DND-41 (cell line): Measurements from ENCODE around the gene CWC15.

Experiments used
- ATAC-seq: fragments of 200-7000 bp; cut with Tn5 transposase; 3 replicates; pipeline ENCODE4 v1.9.1; 2021; ENCODE audit warnings: low read depth; ENCODE audit not compliant: insufficient read depth
- DNase-seq: peaks from one replicate; pipeline ENCODE4 v3.0.0-alpha.2; 2020
- H2AFZ ChIP-seq: 2 replicates; pipeline ENCODE4 v1.6.0; 2012; ENCODE audit warnings: low read depth, low read length
- H3K27ac ChIP-seq: 2 replicates; pipeline ENCODE4 v1.5.1; 2012; ENCODE audit warnings: low read length, inconsistent platforms
- H3K27me3 ChIP-seq: fragments of 200-600 bp; sonication (generic); 2 replicates; pipeline ENCODE4 v1.6.0; 2012; ENCODE audit warnings: low read length, mild to moderate bottlenecking, inconsistent platforms; ENCODE audit not compliant: insufficient read depth, poor library complexity
- H3K36me3 ChIP-seq: 2 replicates; pipeline ENCODE4 v1.5.1; 2012; ENCODE audit warnings: low read length, inconsistent platforms; ENCODE audit not compliant: insufficient read depth
- H3K4me1 ChIP-seq: 2 replicates; pipeline ENCODE4 v1.5.1; 2012; ENCODE audit warnings: mild to moderate bottlenecking, low read length; ENCODE audit not compliant: insufficient read depth
- H3K4me2 ChIP-seq: 2 replicates; pipeline ENCODE4 v1.6.0; 2012; ENCODE audit warnings: mild to moderate bottlenecking, moderate library complexity, low read length, inconsistent platforms; ENCODE audit not compliant: insufficient read depth
- H3K4me3 ChIP-seq, 2 experiments: fragments of 200-600 bp in 1 of 2; shearing (Covaris generic) in 1 of 2; 2 replicates each; pipeline ENCODE4 v1.5.1; 2012 to 2016; ENCODE audit warnings: inconsistent platforms in 2 of 2, low read length in 2 of 2, mild to moderate bottlenecking in 2 of 2, low read depth in 1 of 2, moderate library complexity in 1 of 2
- H3K79me2 ChIP-seq: 2 replicates; pipeline ENCODE4 v1.6.0; 2012; ENCODE audit warnings: low read length, inconsistent platforms; ENCODE audit not compliant: insufficient read depth
- H3K9ac ChIP-seq: 2 replicates; pipeline ENCODE4 v1.6.0; 2012; ENCODE audit warnings: low read depth, mild to moderate bottlenecking, inconsistent platforms, low read length, moderate library complexity
- H3K9me3 ChIP-seq: 2 replicates; pipeline ENCODE4 v1.5.1; 2012; ENCODE audit warnings: low read length, moderate library complexity, mild to moderate bottlenecking, inconsistent platforms; ENCODE audit not compliant: insufficient read depth, severe bottlenecking
- H4K20me1 ChIP-seq: 2 replicates; pipeline ENCODE4 v1.6.0; 2012; ENCODE audit warnings: low read length; ENCODE audit not compliant: insufficient read depth
- CTCF ChIP-seq: IDR thresholded peaks from 2 replicates; pipeline ENCODE4 v1.5.1; 2012; ENCODE audit warnings: borderline replicate concordance, low read length, moderate library complexity, mild to moderate bottlenecking; ENCODE audit not compliant: poor library complexity, severe bottlenecking; ENCODE audit errors: extremely low read depth
- EZH2 ChIP-seq: IDR thresholded peaks from 3 replicates; pipeline ENCODE4 v1.6.1; 2012; ENCODE audit warnings: borderline replicate concordance, low read depth, mild to moderate bottlenecking, moderate library complexity, low read length, inconsistent platforms; ENCODE audit not compliant: severe bottlenecking

Gene CWC15

GRCh38 chr11:94956963-94957362 is 16.4 kb downstream of the CWC15 start:
- no peak overlapping the region for H2AFZ ChIP-seq
- H3K27ac ChIP-seq = no peak overlapping the region
- H3K36me3 ChIP-seq = peaks cover 25% of the 10 kb centered on the region; the same call in 1 of the 2 replicates
- no peak for TF ChIP-seq CTCF
- TF ChIP-seq EZH2 = no peak
- no peaks in the 10 kb centered on the region for H3K9me3 ChIP-seq
- H3K4me3 ChIP-seq = no peak overlapping the region
- H3K4me2 ChIP-seq = no peak overlapping the region
- H3K9ac ChIP-seq = no peak overlapping the region
- no peaks in the 10 kb centered on the region for H3K79me2 ChIP-seq
- DNase-seq = no peak
- H3K4me1 ChIP-seq = no peaks in the 10 kb centered on the region
- H4K20me1 ChIP-seq = no peaks in the 10 kb centered on the region
- no peaks in the 10 kb centered on the region for H3K27me3 ChIP-seq
- 0 out of 3 replicates have a peak, but pooled peaks have one; percentile 18 for ATAC-seq

GRCh38 chr11:94954753-94955152 is 18.6 kb downstream of the CWC15 start:
- Histone ChIP-seq H2AFZ (no peak overlapping the region), H3K4me1 (no peaks in the 10 kb centered on the region), H4K20me1 (no peaks in the 10 kb centered on the region), H3K27me3 (no peaks in the 10 kb centered on the region), H3K4me3 (no peak overlapping the region), H3K36me3 (peaks cover 7% of the 10 kb centered on the region; the same call in 1 of the 2 replicates), H3K27ac (no peak overlapping the region), H3K4me2 (no peak overlapping the region), H3K9ac (no peak overlapping the region), H3K9me3 (no peaks in the 10 kb centered on the region), H3K79me2 (no peaks in the 10 kb centered on the region)
- ATAC-seq = peak; percentile 48
- no peak for DNase-seq
- TF ChIP-seq CTCF = no peak

- no peak overlapping the region for H2AFZ ChIP-seq
- DNase-seq (no peak), ATAC-seq (no peak)
- H3K4me1 ChIP-seq = no peaks in the 10 kb centered on the region
- H3K36me3 ChIP-seq = no peaks in the 10 kb centered on the region
- H3K9me3 ChIP-seq = no peaks in the 10 kb centered on the region
- H3K27me3 ChIP-seq = no peaks in the 10 kb centered on the region
- H4K20me1 ChIP-seq = no peaks in the 10 kb centered on the region
- no peak overlapping the region for H3K4me2 ChIP-seq
- TF ChIP-seq CTCF = no peak
- H3K9ac ChIP-seq = no peak overlapping the region
- no peaks in the 10 kb centered on the region for H3K79me2 ChIP-seq
- H3K4me3 ChIP-seq = no peak overlapping the region
- no peak overlapping the region for H3K27ac ChIP-seq
Measured at GRCh38 chr11:94948070-94948617, 25.2 kb downstream of the CWC15 start.

- ATAC-seq = no peak
- no peak overlapping the region for H3K4me3 ChIP-seq
- no peaks in the 10 kb centered on the region for H3K36me3 ChIP-seq
- H3K27ac ChIP-seq = no peak overlapping the region
- H3K27me3 ChIP-seq = no peaks in the 10 kb centered on the region
- no peaks in the 10 kb centered on the region for H3K79me2 ChIP-seq
- no peaks in the 10 kb centered on the region for H4K20me1 ChIP-seq
- H3K9me3 ChIP-seq = no peaks in the 10 kb centered on the region
- H3K4me1 ChIP-seq = no peaks in the 10 kb centered on the region
- H2AFZ ChIP-seq = no peak overlapping the region
- TF ChIP-seq EZH2 = no peak
- no peak for TF ChIP-seq CTCF
- H3K9ac ChIP-seq = no peak overlapping the region
- no peak for DNase-seq
- no peak overlapping the region for H3K4me2 ChIP-seq
Measured at GRCh38 chr11:94946812-94947211, 26.5 kb downstream of the CWC15 start.
